SK-N-SH (cell line): ENCODE results near the gene ALG6. TPM values are rescaled to one million over a fixed set of nuclear protein-coding genes. Genes with fewer than 3 reads are reported as not detected.
A peak's percentile ranks its signal among the peaks of the same experiment; 100 is the strongest.

Experiments used
- CTCF ChIA-PET: fragments of 300-600, 350-600 bp; formaldehyde crosslinking; extraction: SDS; loops from one replicate; lab custom pipeline; 2021; lab: Yijun Ruan, JAX
- POLR2A ChIA-PET: fragments of 350-600 bp; sonication (Branson Sonifier 250); formaldehyde crosslinking; extraction: SDS; loops from one replicate; lab custom pipeline; 2020; ENCODE audit warnings: antibody characterized with exemption, inconsistent platforms; lab: Yijun Ruan, JAX
- DNase-seq: peaks from one replicate; pipeline ENCODE4 v3.0.0; 2012
- H2AFZ ChIP-seq: fragments of 200-600 bp; sonication (generic); 2 replicates; pipeline ENCODE4 v1.8.1; 2016; ENCODE audit warnings: antibody characterized with exemption, mild to moderate bottlenecking, low read depth
- H3F3A ChIP-seq: fragments of 200-600 bp; sonication (generic); replicated peaks from 2 replicates; pipeline ENCODE3; 2016; ENCODE audit warnings: antibody characterized with exemption, mild to moderate bottlenecking; ENCODE audit not compliant: insufficient read depth
- H3K27ac ChIP-seq, 2 experiments: fragments of 200-500 bp in 1 of 2; fragments of 200-600 bp in 1 of 2; sonication (Bioruptor generic) in 1 of 2; sonication (generic), shearing (Covaris generic) in 1 of 2; 2 replicates each; pipeline versions ENCODE4 v1.5.1 to v1.6.1; 2014 to 2016; ENCODE audit warnings: low read depth in 2 of 2, inconsistent platforms in 1 of 2, low read length in 1 of 2, mild to moderate bottlenecking in 1 of 2, mixed read lengths in 1 of 2
- H3K27me3 ChIP-seq: fragments of 200-600 bp; sonication (generic), shearing (Covaris generic); 2 replicates; pipeline ENCODE4 v1.6.1; 2016; ENCODE audit warnings: mixed run types; ENCODE audit not compliant: insufficient read depth
- H3K36me3 ChIP-seq, 2 experiments: fragments of 200-500 bp in 1 of 2; fragments of 200-600 bp in 1 of 2; sonication (Bioruptor generic) in 1 of 2; sonication (generic) in 1 of 2; replicated peaks in 1 of 2; 2 replicates each; pipeline versions ENCODE3 to v1.5.1; 2014 to 2016; ENCODE audit warnings: low read length in 1 of 2, mild to moderate bottlenecking in 1 of 2; ENCODE audit not compliant: insufficient read depth in 2 of 2, control insufficient read depth in 1 of 2
- H3K4me1 ChIP-seq, 2 experiments: fragments of 200-500 bp in 1 of 2; fragments of 200-600 bp in 1 of 2; sonication (Bioruptor generic) in 1 of 2; sonication (generic), shearing (Covaris generic) in 1 of 2; 2 replicates each; pipeline versions ENCODE4 v1.5.1 to v1.6.1; 2014 to 2016; ENCODE audit warnings: low read depth in 1 of 2, low read length in 1 of 2, mixed run types in 1 of 2; ENCODE audit not compliant: insufficient read depth in 2 of 2, control insufficient read depth in 1 of 2
- H3K4me2 ChIP-seq: fragments of 200-600 bp; sonication (generic), shearing (Covaris generic); 2 replicates; pipeline ENCODE4 v1.6.1; 2017; ENCODE audit warnings: mixed run types
- H3K4me3 ChIP-seq, 2 experiments: fragments of 200-500 bp in 1 of 2; fragments of 200-600 bp in 1 of 2; sonication (Bioruptor generic) in 1 of 2; sonication (generic), shearing (Covaris generic) in 1 of 2; 2 replicates each; pipeline versions ENCODE4 v1.5.1 to v1.8.1; 2014 to 2016; ENCODE audit warnings: low read depth in 2 of 2, inconsistent platforms in 1 of 2, low read length in 1 of 2, mild to moderate bottlenecking in 1 of 2, mixed read lengths in 1 of 2, moderate library complexity in 1 of 2
- H3K79me2 ChIP-seq: fragments of 200-600 bp; sonication (generic); 2 replicates; pipeline ENCODE4 v1.8.1; 2017; ENCODE audit warnings: mild to moderate bottlenecking; ENCODE audit not compliant: insufficient read depth
- H3K9ac ChIP-seq: fragments of 200-600 bp; sonication (generic); 2 replicates; pipeline ENCODE4 v1.6.1; 2017; ENCODE audit warnings: mixed run types
- H3K9me2 ChIP-seq: fragments of 200-600 bp; sonication (generic); 2 replicates; pipeline ENCODE4 v1.6.1; 2017; ENCODE audit warnings: mixed run types
- H3K9me3 ChIP-seq: fragments of 200-600 bp; sonication (generic); 2 replicates; pipeline ENCODE4 v1.6.1; 2017; ENCODE audit warnings: mixed run types, mild to moderate bottlenecking, moderate library complexity
- H4K20me1 ChIP-seq: fragments of 200-600 bp; sonication (generic); 2 replicates; pipeline ENCODE4 v1.6.1; 2017; ENCODE audit warnings: mild to moderate bottlenecking, mixed run types; ENCODE audit not compliant: insufficient read depth
- CHD2 ChIP-seq: fragments of 150-350 bp; IDR thresholded peaks from 2 replicates; pipeline ENCODE4 v1.6.1; 2018; ENCODE audit warnings: low read length; ENCODE audit not compliant: partially characterized antibody
- EP300 ChIP-seq, 2 experiments: IDR thresholded peaks; 2 replicates each; pipeline versions ENCODE4 v1.4.0 to v1.6.1; 2012; ENCODE audit warnings: borderline replicate concordance in 1 of 2, low read depth in 1 of 2, low read length in 1 of 2
- EZH2phosphoT487 ChIP-seq: fragments of 200-600 bp; sonication (generic); IDR thresholded peaks from 2 replicates; pipeline ENCODE4 v1.6.1; 2017; ENCODE audit warnings: low read depth, mixed run types, mild to moderate bottlenecking, antibody characterized with exemption, moderate library complexity, borderline replicate concordance
- FOXJ3 ChIP-seq: sonication (generic); formaldehyde crosslinking; IDR thresholded peaks from 2 replicates; pipeline ENCODE4 v1.5.1; 2020; ENCODE audit warnings: mild to moderate bottlenecking, missing genetic modification reagents
- GABPA ChIP-seq: IDR thresholded peaks from 2 replicates; pipeline ENCODE4 v1.4.0; 2012; ENCODE audit warnings: low read depth, mild to moderate bottlenecking
- JUND ChIP-seq: IDR thresholded peaks from 2 replicates; pipeline ENCODE4 v1.4.0; 2012
- RAD21 ChIP-seq: IDR thresholded peaks from 2 replicates; pipeline ENCODE4 v1.6.1; 2012; ENCODE audit warnings: mild to moderate bottlenecking, low read length
- SIN3A ChIP-seq: IDR thresholded peaks from 2 replicates; pipeline ENCODE4 v1.6.1; 2012; ENCODE audit warnings: low read depth, mild to moderate bottlenecking, low read length, moderate library complexity, borderline replicate concordance
- TCF12 ChIP-seq: IDR thresholded peaks from 2 replicates; pipeline ENCODE4 v1.4.0; 2012
- USF2 ChIP-seq: fragments of 150-350 bp; IDR thresholded peaks from 2 replicates; pipeline ENCODE4 v1.6.1; 2017; ENCODE audit warnings: antibody characterized with exemption, low read length, low read depth, borderline replicate concordance
- YY1 ChIP-seq: IDR thresholded peaks from 2 replicates; pipeline ENCODE4 v1.4.0; 2012; ENCODE audit warnings: low read depth, mild to moderate bottlenecking
- WGBS: methylation state at CpG from one replicate; pipeline ENCODE4 v1.1.6; 2017; ENCODE audit warnings: low lambda C conversion rate; 5-methylcytosine and 5-hydroxymethylcytosine counted together
- polyA plus RNA-seq, 3 experiments: library from polyadenylated mRNA; depleted of rRNA; stranded (reverse); fragments of >200 nt; gene quantifications; 2 replicates each; pipeline ENCODE4 v1.2.3, GENCODE V29; 2012
- TF ChIP-seq, protein P1 (sequence below): IDR thresholded peaks from 2 replicates; pipeline ENCODE4 v1.4.0; 2012; ENCODE audit warnings: low read depth, borderline replicate concordance

Gene ALG6
- polyA plus RNA-seq, 1 of the 3 experiments (the other 2 are of a cell fraction) = 3.8 TPM

DNA sequence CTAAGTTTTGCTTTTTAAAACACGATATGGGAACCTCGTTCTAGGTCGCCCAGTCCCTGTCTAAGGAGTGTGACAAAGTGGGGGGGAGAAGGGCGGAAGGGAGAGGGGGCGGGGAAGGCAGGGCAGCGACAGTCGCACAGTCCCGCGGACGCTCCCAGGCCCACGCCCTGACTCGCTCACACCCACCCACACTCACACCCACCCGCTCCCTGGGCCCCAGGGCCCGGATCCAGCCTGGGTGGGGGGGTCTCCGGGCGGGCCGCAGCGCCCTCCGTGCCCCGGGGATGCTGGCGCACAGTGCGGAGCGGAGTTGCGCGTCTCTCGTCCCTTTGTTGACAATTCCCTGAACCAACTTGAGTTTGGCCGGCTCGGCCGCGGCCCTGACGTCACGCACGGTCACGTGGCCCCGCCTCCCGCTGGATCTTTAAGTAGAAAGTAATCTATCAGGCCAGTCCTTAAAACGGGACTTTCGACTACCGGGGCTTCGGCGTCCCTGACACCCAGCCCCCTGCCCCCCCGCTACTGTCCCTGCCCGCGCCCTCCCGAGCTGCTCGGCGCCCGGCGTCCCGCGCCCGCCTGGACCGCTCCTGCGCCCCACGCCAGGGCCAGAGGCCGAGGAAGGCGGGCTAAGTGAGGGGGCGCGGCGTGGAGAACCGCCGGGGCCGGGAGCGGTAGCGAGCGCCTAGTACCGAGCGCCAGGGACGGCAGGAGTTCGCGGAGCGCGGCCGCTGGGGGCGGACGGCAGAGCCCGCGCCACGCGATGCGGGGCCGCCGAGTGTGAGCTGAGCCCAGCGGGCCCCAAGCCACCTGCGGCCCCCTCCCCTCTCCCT is 45.1 kb upstream of the ALG6 start, which contains the start of gene FOXD3:
Gene FOXD3, plus strand, starts transcription at position 454 of the 830 bp plus-strand sequence. CDS start 492 bp downstream, outside the sequence.
- H3K4me3 ChIP-seq = peak within 1 kb of the TSS; percentile 34 to 43; a peak in 3 of 4 replicates
- peak; percentile 76 for DNase-seq
- H4K20me1 ChIP-seq = no peaks in the 10 kb centered on the region
- H3K9me2 ChIP-seq = no peaks in the 10 kb centered on the region
- no peak within 1 kb of the TSS for H3K27ac ChIP-seq
- POLR2A ChIA-PET = no interaction called here
- H2AFZ ChIP-seq = peak within 1 kb of the TSS; percentile 51; the same call in 1 of the 2 replicates
- 3% methylated on average over 17 of the region's 85 CpGs for WGBS
- CTCF ChIA-PET = interaction anchor here (1.4 to 9.8 kb wide), 5 partner anchors 7 to 481 kb away, joined by 3 to 86 read pairs (median 6); no protein-coding TSS in a partner anchor
- H3K9me3 ChIP-seq = no peaks in the 10 kb centered on the region
- H3K4me1 ChIP-seq = peaks cover 4 to 7% of the 10 kb centered on the region in 2 experiments; a peak in 2 of 4 replicates
- TF ChIP-seq YY1 (no peak), CHD2 (no peak), TCF12 (no peak), FOXJ3 (CRISPR knock-in tag) (no peak), RAD21 (no peak), SIN3A (no peak), USF2 (peak; percentile 36; the same call in 1 of the 2 replicates)
- TF ChIP-seq, protein P1, sequence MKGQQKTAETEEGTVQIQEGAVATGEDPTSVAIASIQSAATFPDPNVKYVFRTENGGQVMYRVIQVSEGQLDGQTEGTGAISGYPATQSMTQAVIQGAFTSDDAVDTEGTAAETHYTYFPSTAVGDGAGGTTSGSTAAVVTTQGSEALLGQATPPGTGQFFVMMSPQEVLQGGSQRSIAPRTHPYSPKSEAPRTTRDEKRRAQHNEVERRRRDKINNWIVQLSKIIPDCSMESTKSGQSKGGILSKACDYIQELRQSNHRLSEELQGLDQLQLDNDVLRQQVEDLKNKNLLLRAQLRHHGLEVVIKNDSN = peak; percentile 89
- no peaks in the 10 kb centered on the region for H3K36me3 ChIP-seq
- peaks cover 96% of the 10 kb centered on the region for H3K27me3 ChIP-seq
- H3K79me2 ChIP-seq = no peaks in the 10 kb centered on the region
- no peaks in the 10 kb centered on the region for H3F3A ChIP-seq
- no peak within 1 kb of the TSS for H3K9ac ChIP-seq
- peak within 1 kb of the TSS; percentile 83 for H3K4me2 ChIP-seq

GRCh38 chr1:63322944-63323864 is 44.2 kb upstream of the ALG6 start:
- Histone ChIP-seq H3K9me2 (no peaks in the 10 kb centered on the region), H3K27ac (no peak overlapping the region), H3K79me2 (no peaks in the 10 kb centered on the region), H3K27me3 (peaks cover 95% of the 10 kb centered on the region), H3K4me3 (peak overlapping the region in 1 of 2 experiments; percentile 22; a peak in 1 of 4 replicates), H3K36me3 (no peaks in the 10 kb centered on the region), H2AFZ (peak overlapping the region; percentile 11; the same call in 1 of the 2 replicates), H3K4me2 (0 out of 2 replicates have a peak overlapping the region, but pooled peaks have one; percentile 83), H3K4me1 (peaks cover 4 to 7% of the 10 kb centered on the region in 2 experiments; a peak in 2 of 4 replicates), H3K9ac (no peak overlapping the region), H3F3A (no peaks in the 10 kb centered on the region), H4K20me1 (no peaks in the 10 kb centered on the region), H3K9me3 (no peaks in the 10 kb centered on the region)
- whole genome bisulfite sequencing = 5% methylated on average over 28 of the region's 104 CpGs
- peak; percentile 57 for DNase-seq
- peak; percentile 93 for TF ChIP-seq EZH2phosphoT487
- TF ChIP-seq SIN3A = no peak
- TF ChIP-seq GABPA = no peak
- no peak for TF ChIP-seq EP300 (IDR thresholded peaks at IDR 0.05; ENCODE audit: borderline replicate concordance in 1 of 2, low read depth in 1 of 2, low read length in 1 of 2)
- no peak for TF ChIP-seq JUND
- CTCF ChIA-PET = interaction anchor here (0.9 to 12.0 kb wide), 8 partner anchors 5 to 482 kb away, joined by 3 to 86 read pairs (median 4); partner anchors contain the start of gene FOXD3
- POLR2A ChIA-PET = interaction anchor here (1.0 kb wide), 1 partner anchor 441 kb away, joined by 3 read pairs; no protein-coding TSS in a partner anchor
